Aorta (tissue), 5 donors: Measurements from ENCODE around the gene C20orf144. TPM values are rescaled to one million over a fixed set of nuclear protein-coding genes. Genes with fewer than 3 reads are reported as not detected.

Experiments used
- ATAC-seq: fragments of 200-7000 bp; cut with Tn5 transposase; one replicate; pipeline ENCODE4 v1.9.1; 2022; ENCODE audit warnings: moderate library complexity; ENCODE audit not compliant: low FRiP score
- DNase-seq, 2 donors: peaks; one replicate each; pipeline ENCODE4 v3.0.0-alpha.2; 2020
- H3K27ac ChIP-seq, 2 donors: one replicate each; pipeline ENCODE4 v1.5.1; 2013; ENCODE audit warnings: low read length in 2 of 2, mild to moderate bottlenecking in 2 of 2, moderate library complexity in 2 of 2, control low read depth in 1 of 2, inconsistent platforms in 1 of 2, low read depth in 1 of 2
- H3K27me3 ChIP-seq, 2 donors: one replicate each; pipeline ENCODE4 v1.6.1; 2013; ENCODE audit warnings: control low read depth in 1 of 2, low read length in 1 of 2, mild to moderate bottlenecking in 1 of 2, moderate library complexity in 1 of 2; ENCODE audit not compliant: insufficient read depth in 2 of 2, control insufficient read depth in 1 of 2
- H3K36me3 ChIP-seq, 2 donors: one replicate each; pipeline ENCODE4 v1.6.1; 2013; ENCODE audit warnings: control low read depth in 1 of 2, low read length in 1 of 2, mild to moderate bottlenecking in 1 of 2; ENCODE audit not compliant: insufficient read depth in 2 of 2, control insufficient read depth in 1 of 2
- H3K4me1 ChIP-seq, 2 donors: one replicate each; pipeline ENCODE4 v1.6.1; 2013; ENCODE audit warnings: low read length in 2 of 2, control low read depth in 1 of 2, mild to moderate bottlenecking in 1 of 2, moderate library complexity in 1 of 2; ENCODE audit not compliant: insufficient read depth in 2 of 2, control insufficient read depth in 1 of 2
- H3K4me3 ChIP-seq, 2 donors: one replicate each; pipeline ENCODE4 v1.5.1; 2013; ENCODE audit warnings: low read length in 2 of 2, control low read depth in 1 of 2, mild to moderate bottlenecking in 1 of 2
- H3K9me3 ChIP-seq: one replicate; pipeline ENCODE4 v1.6.1; 2013; ENCODE audit warnings: mild to moderate bottlenecking, low read length; ENCODE audit not compliant: control insufficient read depth
- WGBS, 2 donors: extraction: QIAGEN DNeasy Blood & Tissue Kit; methylation state at CpG; one replicate each; pipeline ENCODE4 v1.1.7; 2013; 5-methylcytosine and 5-hydroxymethylcytosine counted together
- intact Hi-C, 2 donors: fragments of 100-400 bp; cut with DNase I; formaldehyde crosslinking; loops; one replicate each; pipeline versions ENCODE4 v1.14.2 to v1.15.0; 2022
- polyA plus RNA-seq, 2 donors: library from polyadenylated mRNA; stranded (reverse); fragments of 200-250 nt; gene quantifications; one replicate each; pipeline ENCODE4 v1.2.3, GENCODE V29; 2013
- total RNA-seq, 2 donors: library from RNA; stranded (reverse); fragmentation: NEBNext Ultra II Directional; extraction: Animal tissue kit (Norgen Biotek cat#: 25700); gene quantifications; one replicate each; pipeline ENCODE4 v1.2.1, GENCODE V29; 2021
- donor health status: healthy with polysubstance abuse.
- donor health status: Bipolar disorder and iron deficiency.
- donor health status: DM: no; HTN: no; CAD: no.
- donor health status: DM: no; HTN: no; CAD: no.
- donor health status: DM: yes; HTN: yes; CAD: no.

The C20orf144 gene
- total and polyA plus RNA-seq, 4 donors: 0.16 to 0.31 TPM; not detected in 2

DNA sequence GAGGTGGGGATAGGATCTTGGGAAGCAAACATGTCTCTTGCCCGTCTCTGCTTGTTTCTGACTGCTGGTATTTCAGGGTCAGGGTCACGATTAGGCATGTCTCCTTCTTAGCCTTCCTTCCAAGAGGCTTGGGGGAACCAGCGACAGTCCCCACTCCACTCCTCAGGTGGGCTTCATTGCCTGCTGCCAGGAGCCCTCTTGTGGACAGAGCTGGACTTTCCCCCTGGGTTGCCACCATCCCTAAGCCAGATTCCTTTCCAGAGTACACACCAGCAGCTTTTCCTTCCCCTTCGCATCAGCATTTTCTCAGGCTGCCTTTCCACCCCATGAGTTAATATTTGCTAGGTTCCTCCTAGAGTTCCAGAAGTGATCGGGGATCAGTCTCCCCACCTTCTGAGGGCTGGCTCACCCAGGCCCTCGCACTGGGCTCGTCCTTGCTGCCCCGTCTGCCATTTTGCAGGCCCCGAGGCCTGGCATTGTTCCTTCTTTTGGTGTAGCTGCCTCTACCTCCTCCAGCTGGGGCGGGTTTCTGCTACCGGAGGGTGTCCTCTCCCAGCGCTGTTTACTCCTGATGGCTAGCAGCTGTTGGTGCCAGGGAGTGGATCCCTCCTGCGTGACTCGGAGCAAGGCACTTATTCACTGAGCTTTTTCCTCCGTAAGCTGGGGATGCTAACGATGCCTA, 8.8 kb upstream of the C20orf144 start:
- Histone ChIP-seq H3K9me3 (no peaks in the 10 kb centered on the region), H3K4me1 (no peaks in the 10 kb centered on the region), H3K27ac (no peak overlapping the region), H3K36me3 (no peaks in the 10 kb centered on the region), H3K27me3 (no peaks in the 10 kb centered on the region), H3K4me3 (no peak overlapping the region)
- peak; percentile 62 for ATAC-seq
- intact Hi-C loops: loop anchor here in 1 of 2 donors (5.0 kb wide), 1 partner anchor 196 kb away; no protein-coding TSS in a partner anchor
- WGBS, 2 donors: 33 to 35% methylated on average over 16 of the region's 16 CpGs
- peak; percentile 63 to 87 for DNase-seq

DNA sequence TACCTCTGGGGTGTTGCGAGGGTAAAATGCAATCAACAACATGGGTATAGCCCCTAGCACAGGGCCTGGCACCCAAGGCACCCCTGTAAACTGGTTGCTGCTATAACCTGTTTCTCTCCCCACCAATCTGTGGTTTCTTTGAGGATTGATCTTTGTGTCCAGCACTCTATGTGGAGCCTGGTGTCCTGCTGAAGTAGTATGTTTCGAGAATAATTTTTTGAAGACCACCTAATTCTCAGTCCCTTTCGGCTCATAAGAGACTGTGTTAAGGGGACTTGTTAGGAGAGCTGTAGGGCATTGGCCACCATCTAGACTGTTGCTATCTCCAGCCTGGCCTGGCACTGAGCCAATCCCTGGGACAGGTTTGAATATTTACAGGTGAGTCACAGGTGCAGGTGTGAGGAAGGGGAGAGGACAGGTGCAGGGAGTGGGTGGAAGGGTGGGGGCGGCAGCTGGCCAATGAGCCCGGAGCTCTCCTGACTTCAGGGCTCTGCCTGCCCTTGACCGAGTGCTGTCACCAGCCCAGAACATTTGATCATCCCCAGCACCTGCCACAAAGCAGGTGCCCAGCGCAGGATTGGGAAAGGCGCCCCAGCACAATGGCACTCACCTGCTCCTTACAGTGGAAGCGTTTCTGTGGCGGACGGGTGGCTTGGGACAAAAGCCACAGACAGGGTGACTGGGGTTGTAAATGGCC, 8.1 kb upstream of the C20orf144 start:
- Histone ChIP-seq H3K36me3 (no peaks in the 10 kb centered on the region), H3K27ac (no peak overlapping the region), H3K9me3 (no peaks in the 10 kb centered on the region), H3K27me3 (no peaks in the 10 kb centered on the region), H3K4me3 (no peak overlapping the region), H3K4me1 (no peaks in the 10 kb centered on the region)
- DNase-seq: peak in 1 of 2 donors; percentile 75
- intact Hi-C loops: loop anchor here in 1 of 2 donors (5.0 kb wide), 1 partner anchor 197 kb away; no protein-coding TSS in a partner anchor
- ATAC-seq: no peak
- WGBS, 2 donors: 87 to 92% methylated on average over 10 to 11 of the region's 11 CpGs

DNA sequence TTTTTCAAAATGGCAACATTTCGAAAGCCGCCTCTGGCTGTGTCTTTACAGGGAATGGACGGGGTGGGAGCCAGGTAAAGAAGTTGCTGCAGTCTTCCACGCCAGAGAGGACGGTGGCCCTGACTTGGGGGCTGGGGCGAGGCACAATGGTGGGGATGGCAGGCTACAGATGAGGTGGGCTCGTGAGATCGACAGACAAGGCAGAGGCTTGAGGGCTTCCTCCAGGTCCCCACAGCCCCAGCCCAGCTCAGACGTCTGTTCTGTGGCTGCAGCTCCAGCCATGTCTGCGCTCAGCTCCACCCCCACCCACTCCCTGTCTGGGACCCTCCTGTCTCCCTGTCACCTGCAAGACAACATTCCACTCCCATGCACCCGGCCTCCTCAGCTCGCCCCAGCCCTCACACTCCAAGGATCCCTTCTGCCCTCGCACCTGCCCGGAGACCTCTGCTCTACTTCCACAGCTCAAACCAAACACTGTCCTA, 7.4 kb upstream of the C20orf144 start:
- 71 to 72% methylated on average over 14 of the region's 14 CpGs for WGBS, 2 donors
- H3K4me3 ChIP-seq: no peak overlapping the region
- H3K4me1 ChIP-seq: no peaks in the 10 kb centered on the region
- no peaks in the 10 kb centered on the region for H3K36me3 ChIP-seq
- no peaks in the 10 kb centered on the region for H3K27me3 ChIP-seq
- peak in 1 of 2 donors; percentile 73 for DNase-seq
- intact Hi-C loops: loop anchor here in 1 of 2 donors (5.0 kb wide), 1 partner anchor 197 kb away; no protein-coding TSS in a partner anchor
- no peak for ATAC-seq
- H3K9me3 ChIP-seq: no peaks in the 10 kb centered on the region
- H3K27ac ChIP-seq: no peak overlapping the region

DNA sequence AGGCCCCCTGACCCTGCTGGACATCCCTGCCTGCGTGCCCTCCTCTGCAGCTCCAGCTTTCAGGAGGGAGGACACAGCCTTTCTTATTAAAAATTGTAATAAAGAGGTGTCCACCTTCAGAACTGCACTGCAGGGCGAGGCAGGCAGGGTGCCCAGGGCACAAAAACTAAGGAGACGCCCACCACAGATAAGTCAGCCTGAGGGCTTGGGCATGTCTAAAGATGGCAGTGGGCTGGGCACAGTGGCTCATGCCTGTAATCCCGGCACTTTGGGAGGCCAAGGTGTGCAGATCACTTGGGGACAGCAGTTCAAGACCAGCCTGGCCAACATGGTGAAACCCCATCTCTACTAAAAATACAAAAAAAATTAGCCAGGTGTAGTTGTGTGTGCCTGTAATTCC, 7.0 kb upstream of the C20orf144 start:
- Histone ChIP-seq H3K4me1 (no peaks in the 10 kb centered on the region), H3K36me3 (no peaks in the 10 kb centered on the region), H3K27me3 (no peaks in the 10 kb centered on the region), H3K27ac (no peak overlapping the region), H3K9me3 (no peaks in the 10 kb centered on the region), H3K4me3 (no peak overlapping the region)
- DNase-seq: no peak
- ATAC-seq: no peak
- intact Hi-C loops: no loop called here
- WGBS, 2 donors: 50 to 56% methylated on average over 4 of the region's 4 CpGs

DNA sequence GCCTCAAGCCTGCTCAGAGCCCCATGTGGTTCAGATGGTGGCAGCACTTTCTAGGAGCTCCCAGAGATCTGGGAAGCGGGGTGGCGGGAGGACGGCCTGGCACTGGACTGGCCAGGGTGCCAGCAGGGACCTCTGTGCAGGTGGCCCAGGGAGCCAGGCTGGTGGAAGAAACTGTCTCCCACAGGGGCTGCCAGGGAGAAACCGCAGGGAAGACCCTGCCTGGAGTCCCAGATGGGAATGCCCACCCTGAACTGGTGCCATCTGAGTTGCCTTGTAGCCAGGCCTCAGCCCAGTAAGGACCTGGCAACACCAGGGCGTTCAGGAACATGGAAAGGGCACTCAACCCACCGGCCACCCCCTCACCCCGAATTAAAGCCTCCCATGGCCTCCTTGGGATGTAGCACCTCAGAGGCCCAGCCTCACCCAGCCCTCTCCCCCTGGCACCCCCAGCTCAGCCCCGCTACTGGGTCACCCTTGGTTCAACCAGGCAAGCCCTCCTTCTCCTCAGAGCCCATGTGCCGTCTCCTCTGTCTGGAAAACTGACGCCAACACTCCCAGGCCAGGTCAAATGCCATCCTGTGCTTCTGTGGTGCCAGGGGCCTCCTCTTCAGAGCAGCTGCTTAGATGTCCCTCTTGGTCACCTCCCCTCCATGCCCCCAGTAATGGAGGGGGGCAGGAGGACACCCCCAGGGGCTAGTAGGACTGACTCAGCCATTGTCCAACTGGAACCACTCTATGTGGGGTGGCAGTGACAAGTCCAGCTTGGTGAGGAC, 5.9 kb upstream of the C20orf144 start:
- Histone ChIP-seq H3K4me3 (no peak overlapping the region), H3K9me3 (no peaks in the 10 kb centered on the region), H3K4me1 (no peaks in the 10 kb centered on the region), H3K27me3 (no peaks in the 10 kb centered on the region), H3K27ac (no peak overlapping the region), H3K36me3 (no peaks in the 10 kb centered on the region)
- no peak for ATAC-seq
- 87 to 93% methylated on average over 10 of the region's 10 CpGs for WGBS, 2 donors
- intact Hi-C loops: no loop called here
- DNase-seq: peak in 1 of 2 donors; percentile 57

DNA sequence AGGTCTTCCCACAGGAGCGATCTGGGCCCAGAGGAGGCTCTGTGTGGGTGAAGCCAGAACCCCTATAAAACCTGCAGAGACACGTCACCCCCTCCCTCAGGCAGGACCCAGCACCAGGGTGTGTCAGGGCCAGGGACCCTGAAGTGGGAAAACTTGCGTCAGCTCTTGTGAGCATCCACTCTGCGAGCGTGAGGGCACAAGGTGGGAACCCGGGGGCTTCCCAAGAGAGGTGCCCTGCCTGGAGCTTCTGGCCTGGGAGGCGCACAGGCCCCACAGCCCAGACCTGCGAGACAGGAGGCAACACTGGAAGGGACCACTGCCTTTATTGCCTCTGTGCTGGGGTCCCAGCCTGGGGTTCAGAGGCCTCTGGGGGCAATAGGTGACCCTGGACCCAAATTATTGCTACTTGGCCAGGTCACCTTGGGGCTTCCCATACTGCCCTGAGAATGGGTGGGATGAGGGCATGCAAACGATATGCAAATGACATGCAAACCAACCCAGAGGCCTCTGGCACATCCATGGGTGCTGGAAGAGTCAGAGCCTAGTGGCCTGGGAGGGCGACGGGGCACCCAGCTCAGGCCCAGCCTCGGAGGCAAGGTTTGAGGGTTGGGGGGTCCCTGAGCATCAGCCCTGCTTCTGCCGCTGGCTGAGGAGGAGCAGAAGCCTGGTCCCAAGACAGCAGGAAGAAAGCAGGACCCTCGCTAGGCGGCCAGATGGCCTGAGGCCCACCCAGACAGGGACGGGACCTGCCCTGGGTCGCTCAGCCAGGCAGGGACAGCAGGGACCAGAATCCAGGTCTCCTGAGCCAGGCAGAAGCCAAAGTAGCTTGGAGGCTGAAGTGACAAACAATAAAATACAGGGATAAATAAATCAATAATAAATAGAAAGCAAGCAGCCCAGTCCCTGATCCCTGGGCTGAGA, 5.1 kb upstream of the C20orf144 start:
- H3K27me3 ChIP-seq: no peaks in the 10 kb centered on the region
- no peaks in the 10 kb centered on the region for H3K36me3 ChIP-seq
- H3K27ac ChIP-seq: no peak overlapping the region
- DNase-seq (peak; percentile 42 to 64), ATAC-seq (no peak)
- no peaks in the 10 kb centered on the region for H3K4me1 ChIP-seq
- no peak overlapping the region for H3K4me3 ChIP-seq
- intact Hi-C loops: no loop called here
- H3K9me3 ChIP-seq: no peaks in the 10 kb centered on the region
- WGBS, 2 donors: 94 to 95% methylated on average over 17 of the region's 17 CpGs

DNA sequence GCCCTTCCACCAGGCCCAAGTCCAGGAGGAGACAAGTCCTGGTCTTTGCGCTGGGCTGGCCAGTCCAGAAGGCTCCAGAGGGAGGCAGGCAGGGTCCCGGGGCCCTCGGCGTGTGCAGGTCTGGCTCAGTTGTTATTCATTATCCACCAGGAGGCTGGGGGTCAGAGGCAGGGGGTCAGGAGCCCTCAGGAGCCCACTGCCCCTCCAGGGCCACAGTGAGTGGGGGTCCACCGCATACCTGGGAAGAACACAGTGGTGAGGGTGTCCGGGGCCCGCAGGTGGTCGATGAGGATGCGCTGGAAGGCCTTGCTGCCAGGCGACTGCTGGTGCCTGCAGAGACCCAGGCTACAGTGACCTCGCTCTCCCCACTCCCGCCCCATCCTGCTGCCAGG, 4.4 kb upstream of the C20orf144 start:
- no peaks in the 10 kb centered on the region for H3K36me3 ChIP-seq
- 90 to 93% methylated on average over 12 of the region's 12 CpGs for WGBS, 2 donors
- no peaks in the 10 kb centered on the region for H3K4me1 ChIP-seq
- no peaks in the 10 kb centered on the region for H3K27me3 ChIP-seq
- intact Hi-C loops: no loop called here
- no peak overlapping the region for H3K4me3 ChIP-seq
- H3K9me3 ChIP-seq: no peaks in the 10 kb centered on the region
- H3K27ac ChIP-seq: no peak overlapping the region
- DNase-seq (peak; percentile 27 to 66), ATAC-seq (no peak)

DNA sequence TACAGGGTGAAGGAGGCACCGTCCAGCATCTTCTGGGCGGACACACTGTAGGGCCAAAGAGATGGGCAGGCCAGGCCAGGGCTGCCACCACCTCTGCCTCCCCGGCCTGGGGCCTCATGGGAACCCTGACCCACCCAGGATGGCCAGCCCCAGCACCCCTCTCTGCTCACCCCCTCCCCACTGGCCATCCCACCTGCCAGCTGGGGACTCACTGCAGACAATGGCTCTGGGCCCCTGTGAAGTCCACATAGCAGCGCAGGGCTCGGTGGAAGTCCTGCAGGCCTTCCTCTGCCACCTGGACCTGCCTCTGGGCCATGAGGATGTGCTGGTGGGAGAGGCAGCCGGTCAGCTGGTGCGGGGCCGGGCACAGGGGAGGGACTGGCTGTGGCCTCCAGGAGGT, 3.6 kb upstream of the C20orf144 start:
- H3K27ac ChIP-seq: no peak overlapping the region
- intact Hi-C loops: no loop called here

More for the DNA sequence above, 3.6 kb upstream of the C20orf144 start:
- no peak overlapping the region for H3K4me3 ChIP-seq
- DNase-seq: peak; percentile 31 to 66
- no peaks in the 10 kb centered on the region for H3K9me3 ChIP-seq
- no peak for ATAC-seq
- no peaks in the 10 kb centered on the region for H3K27me3 ChIP-seq
- H3K36me3 ChIP-seq: no peaks in the 10 kb centered on the region
- 94 to 95% methylated on average over 8 of the region's 8 CpGs for WGBS, 2 donors
- H3K4me1 ChIP-seq: no peaks in the 10 kb centered on the region
